ENCODE data around the gene COL26A1. TPM values are rescaled to one million over a fixed set of nuclear protein-coding genes. Genes with fewer than 3 reads are reported as not detected.

Gene COL26A1
- total and polyA plus RNA-seq, 8 donors = 0.37 to 3.5 (median 0.86) TPM

GRCh38 chr7:101510297-101510696 is 147.6 kb downstream of the COL26A1 start:
- Histone ChIP-seq H3K4me1 (no peaks in the 10 kb centered on the region), H3K27ac (no peak overlapping the region), H3K27me3 (no peaks in the 10 kb centered on the region), H3K4me3 (no peak overlapping the region), H3K9me3 (no peaks in the 10 kb centered on the region), H3K36me3 (no peaks in the 10 kb centered on the region)
- ATAC-seq (no peak), DNase-seq (no peak), FAIRE-seq (no peak)
- no peak for TF ChIP-seq CTCF (IDR thresholded peaks at IDR 0.05)
- WGBS, 2 donors = 83 to 91% methylated on average over 5 of the region's 5 CpGs
- intact Hi-C loops (cut with DNase I) = no loop called here

GRCh38 chr7:101511965-101512364 is 149.3 kb downstream of the COL26A1 start:
- Histone ChIP-seq H3K27me3 (no peaks in the 10 kb centered on the region), H3K9me3 (no peaks in the 10 kb centered on the region), H3K4me3 (no peak overlapping the region), H3K36me3 (no peaks in the 10 kb centered on the region), H3K4me1 (no peaks in the 10 kb centered on the region), H3K27ac (no peak overlapping the region)
- TF ChIP-seq CTCF (IDR thresholded peaks at IDR 0.05) = no peak
- no peak for DNase-seq
- 79 to 80% methylated on average over 5 of the region's 5 CpGs for WGBS, 2 donors
- ATAC-seq = no peak
- FAIRE-seq = no peak
- intact Hi-C loops (cut with DNase I) = no loop called here

- no peak overlapping the region for H3K27ac ChIP-seq
- H3K4me3 ChIP-seq = no peak overlapping the region
- intact Hi-C loops (cut with DNase I) = no loop called here
- H3K36me3 ChIP-seq = no peaks in the 10 kb centered on the region
- no peaks in the 10 kb centered on the region for H3K9me3 ChIP-seq
- ATAC-seq (no peak), FAIRE-seq (no peak), DNase-seq (no peak)
- no peaks in the 10 kb centered on the region for H3K4me1 ChIP-seq
- H3K27me3 ChIP-seq = no peaks in the 10 kb centered on the region
- 68 to 69% methylated on average over 9 of the region's 9 CpGs for WGBS, 2 donors
- TF ChIP-seq CTCF (IDR thresholded peaks at IDR 0.05) = no peak
Measured at GRCh38 chr7:101516851-101517250, 154.2 kb downstream of the COL26A1 start.

GRCh38 chr7:101517304-101517703 is 154.6 kb downstream of the COL26A1 start:
- intact Hi-C loops (cut with DNase I) = no loop called here
- H3K36me3 ChIP-seq = no peaks in the 10 kb centered on the region
- no peak for TF ChIP-seq CTCF (IDR thresholded peaks at IDR 0.05)
- WGBS, 2 donors = 77 to 84% methylated on average over 10 of the region's 10 CpGs
- DNase-seq (no peak), FAIRE-seq (no peak), ATAC-seq (no peak)
- H3K27me3 ChIP-seq = no peaks in the 10 kb centered on the region
- no peaks in the 10 kb centered on the region for H3K4me1 ChIP-seq
- no peak overlapping the region for H3K27ac ChIP-seq
- H3K4me3 ChIP-seq = no peak overlapping the region
- no peaks in the 10 kb centered on the region for H3K9me3 ChIP-seq

- Histone ChIP-seq H3K4me1 (no peaks in the 10 kb centered on the region), H3K4me3 (no peak overlapping the region), H3K9me3 (no peaks in the 10 kb centered on the region), H3K36me3 (no peaks in the 10 kb centered on the region), H3K27me3 (no peaks in the 10 kb centered on the region), H3K27ac (no peak overlapping the region)
- intact Hi-C loops (cut with DNase I) = no loop called here
- DNase-seq (no peak), FAIRE-seq (no peak), ATAC-seq (no peak)
- no peak for TF ChIP-seq CTCF (IDR thresholded peaks at IDR 0.05)
- 72 to 80% methylated on average over 9 of the region's 9 CpGs for WGBS, 2 donors
Measured at GRCh38 chr7:101518336-101518735, 155.7 kb downstream of the COL26A1 start.

Data from pancreas (tissue), 10 donors.